Stimulated activated naive CD8-positive, alpha-beta T cell treated with anti-CD3 and anti-CD28 coated beads, Interleukin-15, Interleukin-2, amounts not matched to agents 100 ng/mL and 50 ng/mL, for 24 hours (primary cell): ENCODE results near the gene CNNM4.

ENCODE experiments used
- H3K27ac Mint-ChIP-seq: one replicate; pipeline ENCODE4 v1.8.0; 2021; ENCODE audit warnings: mild to moderate bottlenecking, mixed read lengths
- H3K27me3 Mint-ChIP-seq: one replicate; pipeline ENCODE4 v1.8.0; 2021; ENCODE audit warnings: mixed read lengths
- H3K36me3 Mint-ChIP-seq: one replicate; pipeline ENCODE4 v1.8.0; 2021; ENCODE audit warnings: low read depth, mixed read lengths
- H3K4me1 Mint-ChIP-seq: one replicate; pipeline ENCODE4 v1.8.0; 2021; ENCODE audit warnings: low read depth, mixed read lengths
- H3K4me3 Mint-ChIP-seq: one replicate; pipeline ENCODE4 v1.8.0; 2021; ENCODE audit warnings: mild to moderate bottlenecking, mixed read lengths
- H3K9me3 Mint-ChIP-seq: one replicate; pipeline ENCODE4 v1.8.0; 2021; ENCODE audit warnings: mixed read lengths

Gene CNNM4

GRCh38 chr2:96839875-96840850 lies 79.5 kb downstream of the CNNM4 start:
- no peak overlapping the region for H3K4me3 Mint-ChIP-seq
- peaks cover 6% of the 10 kb centered on the region for H3K36me3 Mint-ChIP-seq
- H3K4me1 Mint-ChIP-seq = peaks cover 19% of the 10 kb centered on the region
- peak overlapping the region; percentile 45 for H3K27ac Mint-ChIP-seq
- no peaks in the 10 kb centered on the region for H3K27me3 Mint-ChIP-seq
- H3K9me3 Mint-ChIP-seq = no peaks in the 10 kb centered on the region

- H3K9me3 Mint-ChIP-seq = no peaks in the 10 kb centered on the region
- H3K36me3 Mint-ChIP-seq = peaks cover 6% of the 10 kb centered on the region
- H3K27me3 Mint-ChIP-seq = no peaks in the 10 kb centered on the region
- no peak overlapping the region for H3K4me3 Mint-ChIP-seq
- H3K4me1 Mint-ChIP-seq = peaks cover 19% of the 10 kb centered on the region
- H3K27ac Mint-ChIP-seq = no peak overlapping the region
Observed at GRCh38 chr2:96841701-96842495, 81.2 kb downstream of the CNNM4 start.

- Mint-ChIP-seq H3K27ac (no peak overlapping the region), H3K9me3 (no peaks in the 10 kb centered on the region), H3K4me3 (no peak overlapping the region), H3K4me1 (peaks cover 19% of the 10 kb centered on the region), H3K27me3 (no peaks in the 10 kb centered on the region), H3K36me3 (peaks cover 10% of the 10 kb centered on the region)
Observed at GRCh38 chr2:96842600-96842999, 81.9 kb downstream of the CNNM4 start.

GRCh38 chr2:96843538-96844268 lies 83.0 kb downstream of the CNNM4 start, which contains the start of gene ANKRD23:
TSS of gene ANKRD23 (minus strand) at chr2:96844021. CDS start at chr2:96843992, 29 bp downstream.
- no peaks in the 10 kb centered on the region for H3K27me3 Mint-ChIP-seq
- H3K4me3 Mint-ChIP-seq = no peak within 1 kb of the TSS
- peaks cover 19% of the 10 kb centered on the region for H3K4me1 Mint-ChIP-seq
- peak within 1 kb of the TSS; percentile 26 for H3K27ac Mint-ChIP-seq
- H3K9me3 Mint-ChIP-seq = no peaks in the 10 kb centered on the region
- peaks cover 17% of the 10 kb centered on the region for H3K36me3 Mint-ChIP-seq

GRCh38 chr2:96844405-96844808 lies 83.7 kb downstream of the CNNM4 start:
- H3K27ac Mint-ChIP-seq = no peak overlapping the region
- no peaks in the 10 kb centered on the region for H3K27me3 Mint-ChIP-seq
- H3K4me1 Mint-ChIP-seq = peaks cover 13% of the 10 kb centered on the region
- no peaks in the 10 kb centered on the region for H3K9me3 Mint-ChIP-seq
- H3K4me3 Mint-ChIP-seq = no peak overlapping the region
- H3K36me3 Mint-ChIP-seq = peaks cover 17% of the 10 kb centered on the region

- no peak overlapping the region for H3K27ac Mint-ChIP-seq
- no peak overlapping the region for H3K4me3 Mint-ChIP-seq
- no peaks in the 10 kb centered on the region for H3K9me3 Mint-ChIP-seq
- H3K36me3 Mint-ChIP-seq = peaks cover 20% of the 10 kb centered on the region
- H3K27me3 Mint-ChIP-seq = no peaks in the 10 kb centered on the region
- H3K4me1 Mint-ChIP-seq = peaks cover 6% of the 10 kb centered on the region
Observed at GRCh38 chr2:96846825-96847224, 86.1 kb downstream of the CNNM4 start.

GRCh38 chr2:96847586-96847985 lies 86.9 kb downstream of the CNNM4 start:
- Mint-ChIP-seq H3K4me1 (no peaks in the 10 kb centered on the region), H3K36me3 (peaks cover 23% of the 10 kb centered on the region), H3K27ac (no peak overlapping the region), H3K9me3 (no peaks in the 10 kb centered on the region), H3K27me3 (no peaks in the 10 kb centered on the region), H3K4me3 (no peak overlapping the region)

GRCh38 chr2:96848264-96848663 lies 87.6 kb downstream of the CNNM4 start:
- Mint-ChIP-seq H3K27ac (no peak overlapping the region), H3K27me3 (no peaks in the 10 kb centered on the region), H3K4me1 (no peaks in the 10 kb centered on the region), H3K4me3 (no peak overlapping the region), H3K36me3 (peaks cover 28% of the 10 kb centered on the region), H3K9me3 (no peaks in the 10 kb centered on the region)

GRCh38 chr2:96852667-96853066 lies 92.0 kb downstream of the CNNM4 start:
- no peak overlapping the region for H3K4me3 Mint-ChIP-seq
- H3K27me3 Mint-ChIP-seq = no peaks in the 10 kb centered on the region
- peaks cover 20% of the 10 kb centered on the region for H3K4me1 Mint-ChIP-seq
- no peak overlapping the region for H3K27ac Mint-ChIP-seq
- no peaks in the 10 kb centered on the region for H3K9me3 Mint-ChIP-seq
- peaks cover 34% of the 10 kb centered on the region for H3K36me3 Mint-ChIP-seq

GRCh38 chr2:96853321-96853720 lies 92.6 kb downstream of the CNNM4 start:
- no peak overlapping the region for H3K27ac Mint-ChIP-seq
- no peaks in the 10 kb centered on the region for H3K27me3 Mint-ChIP-seq
- H3K4me1 Mint-ChIP-seq = peaks cover 21% of the 10 kb centered on the region
- no peaks in the 10 kb centered on the region for H3K9me3 Mint-ChIP-seq
- peaks cover 29% of the 10 kb centered on the region for H3K36me3 Mint-ChIP-seq
- no peak overlapping the region for H3K4me3 Mint-ChIP-seq

- Mint-ChIP-seq H3K4me3 (peak overlapping the region; percentile 79), H3K36me3 (peaks cover 29% of the 10 kb centered on the region), H3K4me1 (peaks cover 44% of the 10 kb centered on the region), H3K27ac (peak overlapping the region; percentile 81), H3K27me3 (no peaks in the 10 kb centered on the region), H3K9me3 (no peaks in the 10 kb centered on the region)
Observed at GRCh38 chr2:96856776-96857666, 96.3 kb downstream of the CNNM4 start.

- Mint-ChIP-seq H3K4me3 (peak within 1 kb of the TSS; percentile 79), H3K27me3 (no peaks in the 10 kb centered on the region), H3K27ac (peak within 1 kb of the TSS; percentile 81), H3K36me3 (peaks cover 23% of the 10 kb centered on the region), H3K9me3 (no peaks in the 10 kb centered on the region), H3K4me1 (peaks cover 44% of the 10 kb centered on the region)
Observed at GRCh38 chr2:96857667-96858372, 97.1 kb downstream of the CNNM4 start, which contains the start of gene ANKRD39. TSS of gene ANKRD39 (minus strand) at chr2:96858016. CDS start at chr2:96857987, 29 bp downstream.

- peaks cover 16% of the 10 kb centered on the region for H3K36me3 Mint-ChIP-seq
Observed at GRCh38 chr2:96859099-96859649, 98.5 kb downstream of the CNNM4 start.

More at GRCh38 chr2:96859099-96859649, 98.5 kb downstream of the CNNM4 start:
- Mint-ChIP-seq H3K4me3 (peak overlapping the region; percentile 51), H3K27ac (peak overlapping the region; percentile 36), H3K4me1 (peaks cover 44% of the 10 kb centered on the region), H3K27me3 (no peaks in the 10 kb centered on the region), H3K9me3 (no peaks in the 10 kb centered on the region)
